MM.1S (cell line): Measurements from ENCODE around the gene CHCHD10.

Experiments used
- CTCF ChIP-seq: fragments of 300-600 bp; sonication (generic); IDR thresholded peaks from 2 replicates; pipeline ENCODE4 v1.5.1; 2016; ENCODE audit warnings: antibody characterized with exemption, low read length, mixed read lengths
- EZH2 ChIP-seq: fragments of 300-600 bp; sonication (generic); optimal IDR thresholded peaks from 2 replicates; pipeline ENCODE3; 2017; ENCODE audit warnings: low read depth, mild to moderate bottlenecking, antibody characterized with exemption, low read length, mixed read lengths
- EZH2phosphoT487 ChIP-seq: fragments of 300-600 bp; sonication (generic); IDR thresholded peaks from 2 replicates; pipeline ENCODE4 v1.6.1; 2018; ENCODE audit warnings: antibody characterized with exemption, low read length

GRCh38 chr22:23791738-23792645 is 24.2 kb upstream of the CHCHD10 start:
- TF ChIP-seq CTCF (no peak), EZH2phosphoT487 (no peak), EZH2 (no peak)
